NCI-H2196 (cell line): ENCODE data around the gene TOPAZ1.
A peak's percentile ranks its signal among the peaks of the same experiment; 100 is the strongest.

Experiments used
- DNase-seq: peaks from one replicate; lab custom pipeline; 2025; ENCODE audit not compliant: unreplicated experiment; lab: John Stamatoyannopoulos, UW

The TOPAZ1 gene

GRCh38 chr3:44241706-44242105, at the start of gene TOPAZ1:
TSS of gene TOPAZ1 (plus strand) at chr3:44241886. CDS start at chr3:44242054, 168 bp downstream.
- DNase-seq, result no peak

GRCh38 chr3:44198284-44199269, 43.1 kb upstream of the TOPAZ1 start:
- DNase-seq, result peak; percentile 52

GRCh38 chr3:44206261-44206660, 35.4 kb upstream of the TOPAZ1 start:
- no peak for DNase-seq

GRCh38 chr3:44206862-44207652, 34.6 kb upstream of the TOPAZ1 start:
- no peak for DNase-seq

- DNase-seq, result no peak
Observed at GRCh38 chr3:44208086-44208485, 33.6 kb upstream of the TOPAZ1 start.

- no peak for DNase-seq
Observed at GRCh38 chr3:44208568-44208967, 33.1 kb upstream of the TOPAZ1 start.

- DNase-seq, result no peak
Observed at GRCh38 chr3:44210967-44211366, 30.7 kb upstream of the TOPAZ1 start.

- no peak for DNase-seq
Observed at GRCh38 chr3:44222337-44222736, 19.3 kb upstream of the TOPAZ1 start.

- no peak for DNase-seq
Observed at GRCh38 chr3:44223299-44223698, 18.4 kb upstream of the TOPAZ1 start.

- DNase-seq, result no peak
Observed at GRCh38 chr3:44224131-44224530, 17.6 kb upstream of the TOPAZ1 start.

GRCh38 chr3:44226573-44226972, 15.1 kb upstream of the TOPAZ1 start:
- DNase-seq, result no peak

- DNase-seq, result no peak
Observed at GRCh38 chr3:44227632-44228031, 14.1 kb upstream of the TOPAZ1 start.

GRCh38 chr3:44228900-44229299, 12.8 kb upstream of the TOPAZ1 start:
- DNase-seq, result no peak

GRCh38 chr3:44232407-44232806, 9.3 kb upstream of the TOPAZ1 start:
- no peak for DNase-seq

GRCh38 chr3:44234648-44235268, 6.9 kb upstream of the TOPAZ1 start:
- DNase-seq, result no peak

GRCh38 chr3:44235604-44236484, 5.8 kb upstream of the TOPAZ1 start:
- peak; percentile 41 for DNase-seq

- DNase-seq, result no peak
Observed at GRCh38 chr3:44236485-44236908, 5.2 kb upstream of the TOPAZ1 start.

GRCh38 chr3:44237161-44237560, 4.5 kb upstream of the TOPAZ1 start:
- no peak for DNase-seq

- no peak for DNase-seq
Observed at GRCh38 chr3:44237665-44238064, 4.0 kb upstream of the TOPAZ1 start.

GRCh38 chr3:44238889-44239288, 2.8 kb upstream of the TOPAZ1 start:
- DNase-seq, result no peak
